D721Med (cell line): ENCODE results near the gene FTH1.

Experiments used
- DNase-seq: peaks from one replicate; pipeline ENCODE4 v3.0.0; 2011; ENCODE audit warnings: low spot score; ENCODE audit not compliant: insufficient read length
- FAIRE-seq: peaks from 2 replicates; lab custom pipeline; 2011; peaks lifted over from hg19 to GRCh38; lab: Jason Lieb, UNC
- CTCF ChIP-seq: IDR thresholded peaks from 2 replicates; pipeline ENCODE4 v1.5.1; 2012; ENCODE audit warnings: mild to moderate bottlenecking, control low read depth; ENCODE audit not compliant: insufficient read depth; ENCODE audit errors: missing control alignments

FTH1 gene

DNA sequence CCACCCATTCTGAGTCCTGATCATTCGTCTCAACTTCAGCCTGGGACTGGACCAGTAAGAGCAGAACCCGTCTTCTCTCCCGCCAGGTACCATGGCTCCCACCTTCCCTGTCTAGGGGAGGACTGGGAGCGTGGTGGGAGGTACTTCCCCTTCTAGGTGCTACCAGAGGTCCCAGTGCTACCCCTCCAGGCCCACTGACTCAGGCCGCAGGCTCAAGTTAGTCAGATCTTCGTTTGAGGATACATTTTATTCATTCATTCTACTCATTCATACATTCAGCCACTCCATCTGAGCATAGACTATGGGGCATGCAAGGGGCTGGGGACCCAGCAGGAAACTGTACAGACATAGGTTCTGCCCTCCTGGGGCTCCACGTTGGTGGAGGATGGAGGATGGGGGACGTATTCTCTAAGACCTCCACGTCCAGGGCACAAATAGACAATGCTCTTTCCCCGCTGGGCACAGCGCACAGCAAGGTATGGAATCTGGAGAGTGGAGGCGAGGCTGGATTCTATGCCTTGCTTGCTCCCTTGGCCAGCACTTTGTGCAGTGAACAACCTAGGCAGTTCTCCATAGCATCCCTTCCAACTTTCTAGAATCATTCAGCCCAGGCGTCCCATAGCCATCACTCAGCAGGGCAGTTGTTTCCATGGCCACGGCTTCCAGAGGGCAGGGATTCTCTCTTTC is 49.0 kb downstream of the FTH1 start:
- DNase-seq (peak; percentile 25), FAIRE-seq (no peak)
- no peak for TF ChIP-seq CTCF

GRCh38 chr11:61917334-61918109 is 49.9 kb downstream of the FTH1 start, which contains the start of gene RAB3IL1:
Gene RAB3IL1, minus strand, starts transcription at chr11:61917566. Its CDS starts 199 bp downstream, at chr11:61917367.
- TF ChIP-seq CTCF, result no peak
- FAIRE-seq, result no peak
- DNase-seq, result peak; percentile 69

DNA sequence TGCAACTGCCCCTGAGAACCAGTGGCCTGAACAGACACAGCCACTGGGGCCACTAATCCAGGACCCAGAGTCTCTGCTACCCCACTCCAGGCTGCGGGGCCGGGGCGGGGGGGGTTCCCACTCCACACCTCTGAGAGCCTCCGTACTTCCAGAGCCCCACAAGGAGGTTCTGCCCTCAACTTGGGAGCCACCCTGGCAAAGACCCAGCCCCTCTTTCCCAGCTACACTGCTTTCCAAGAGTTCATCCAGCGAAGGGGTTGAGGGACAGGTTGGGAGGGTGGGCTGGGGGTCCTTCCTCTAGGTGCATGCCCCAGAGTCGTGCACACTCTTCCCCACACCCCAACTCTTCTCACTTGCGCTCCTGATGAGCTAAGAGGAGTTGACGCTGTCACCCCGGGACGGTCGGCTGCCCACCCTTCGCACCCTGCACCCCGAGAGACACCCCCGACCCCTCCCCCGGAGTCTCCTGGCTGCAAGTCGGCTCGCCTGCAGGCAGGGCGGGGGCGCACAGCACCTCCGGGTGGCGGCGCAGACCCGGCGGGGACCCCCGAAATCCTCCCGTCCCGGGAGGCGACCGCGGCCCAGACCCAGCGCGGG is 50.6 kb downstream of the FTH1 start:
- TF ChIP-seq CTCF, result no peak
- DNase-seq (no peak), FAIRE-seq (no peak)

DNA sequence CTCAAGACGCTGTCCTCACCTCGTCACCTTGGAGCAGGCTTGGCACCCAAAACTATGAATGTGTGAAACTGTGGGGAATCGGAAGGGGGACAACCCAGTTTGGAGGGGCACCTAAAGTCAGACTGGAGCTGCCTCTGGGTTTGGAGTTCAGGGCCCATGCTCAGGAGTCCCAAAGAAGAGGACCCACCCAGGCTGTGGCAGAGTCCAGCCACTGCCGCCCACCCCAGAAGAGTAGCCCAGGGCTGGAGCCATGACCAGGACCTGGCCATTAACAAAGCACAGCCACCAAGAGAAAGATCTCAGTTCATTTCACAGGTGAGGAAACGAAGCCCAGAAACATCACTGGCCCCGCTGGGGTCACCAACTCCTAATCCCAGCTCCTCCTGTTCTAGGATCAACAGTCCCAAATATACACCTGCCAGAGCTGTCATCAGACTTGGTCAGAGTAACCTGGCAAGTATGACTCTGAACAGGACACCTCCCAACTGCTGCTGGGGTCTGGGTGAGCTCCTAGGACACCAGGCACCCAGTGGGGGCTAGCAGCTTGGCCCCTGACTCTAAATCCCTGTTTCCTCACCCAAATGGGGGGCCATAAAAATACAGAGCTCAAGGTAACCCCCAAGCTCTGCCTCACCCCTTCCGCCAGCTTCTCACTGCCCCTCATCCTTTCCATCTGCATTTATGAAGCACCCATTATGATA is 52.8 kb downstream of the FTH1 start:
- DNase-seq (peak; percentile 12), FAIRE-seq (no peak)
- TF ChIP-seq CTCF, result no peak
